Epithelial cell of prostate (primary cell): ENCODE results near the gene RNF103.
"Not testable (repeated sequence)": the region's sequence is repeated elsewhere in the genome, so short reads cannot be mapped to it uniquely, and the experiment has no call there.

Source experiments
- DNase-seq: peaks from one replicate; pipeline ENCODE4 v3.0.0-alpha.2; 2011; ENCODE audit warnings: low read depth, low spot score
- H3K27ac ChIP-seq: fragments of 450-650 bp; 2 replicates; pipeline ENCODE4 v1.5.1; 2017; ENCODE audit warnings: mild to moderate bottlenecking

RNF103 gene

GRCh38 chr2:86627550-86627949, 3.9 kb upstream of the RNF103 start:
- H3K27ac ChIP-seq: no peak overlapping the region
- DNase-seq: no peak

DNA sequence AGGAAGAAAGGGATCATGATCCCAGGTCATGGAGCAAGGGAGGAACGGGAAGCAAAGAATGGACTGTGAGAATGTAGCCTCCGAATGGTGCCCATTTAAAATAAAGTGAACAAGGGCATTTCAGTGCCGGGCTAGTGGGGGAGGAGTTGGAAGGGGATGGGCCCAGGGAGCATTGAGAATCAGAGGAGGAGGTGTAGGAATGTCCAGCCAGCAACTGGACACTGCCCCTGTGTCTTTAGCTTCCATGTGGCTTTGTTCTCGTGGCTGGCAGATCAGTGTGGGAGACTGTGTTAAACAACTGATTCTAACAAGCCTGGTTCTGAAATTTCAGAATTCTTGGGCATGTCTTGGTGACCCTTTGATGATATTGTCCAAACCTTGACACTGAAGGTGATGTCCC, 1.4 kb upstream of the RNF103 start:
- DNase-seq: no peak
- no peak overlapping the region for H3K27ac ChIP-seq

DNA sequence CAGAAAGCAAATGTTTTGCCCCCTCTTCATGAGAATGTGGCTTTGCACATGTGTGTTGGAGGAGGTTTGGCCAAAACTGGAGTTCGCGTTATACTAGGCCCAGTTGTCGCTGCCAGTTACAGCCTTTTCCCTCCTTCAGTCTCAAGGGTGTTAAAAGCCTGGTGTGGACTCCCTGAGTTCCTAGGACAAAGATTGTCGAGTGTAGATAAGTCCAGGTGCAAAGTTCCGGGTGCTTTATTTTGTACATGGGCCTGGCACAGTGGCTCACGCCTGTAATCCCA, 542 bp upstream of the RNF103 start:
- H3K27ac ChIP-seq: peak overlapping the region; percentile 95
- no peak for DNase-seq

DNA sequence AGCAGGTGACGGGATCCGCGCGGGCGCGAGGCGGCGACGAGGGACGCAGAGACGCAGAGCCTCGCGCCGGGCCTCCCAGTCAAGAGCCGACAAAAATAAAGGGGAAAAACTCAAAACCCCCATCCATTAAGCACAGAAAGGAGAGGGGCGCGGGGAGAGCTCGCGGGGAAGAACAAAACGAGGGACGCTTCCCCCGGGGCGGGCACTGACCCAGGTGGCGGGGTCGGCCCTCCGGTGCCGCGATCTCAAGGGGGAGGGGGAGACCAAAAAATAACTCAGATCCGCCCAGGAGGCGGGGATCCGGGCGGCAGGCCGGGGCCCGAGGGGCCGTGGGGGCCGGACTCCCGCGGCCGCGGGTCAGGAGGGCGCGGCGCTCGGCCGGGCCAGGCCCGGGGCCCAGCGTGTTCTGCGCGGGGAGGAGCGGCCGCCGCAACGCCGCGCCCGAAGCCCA, 597 bp downstream of the RNF103 start:
- DNase-seq: no peak
- peak overlapping the region; percentile 95 for H3K27ac ChIP-seq

DNA sequence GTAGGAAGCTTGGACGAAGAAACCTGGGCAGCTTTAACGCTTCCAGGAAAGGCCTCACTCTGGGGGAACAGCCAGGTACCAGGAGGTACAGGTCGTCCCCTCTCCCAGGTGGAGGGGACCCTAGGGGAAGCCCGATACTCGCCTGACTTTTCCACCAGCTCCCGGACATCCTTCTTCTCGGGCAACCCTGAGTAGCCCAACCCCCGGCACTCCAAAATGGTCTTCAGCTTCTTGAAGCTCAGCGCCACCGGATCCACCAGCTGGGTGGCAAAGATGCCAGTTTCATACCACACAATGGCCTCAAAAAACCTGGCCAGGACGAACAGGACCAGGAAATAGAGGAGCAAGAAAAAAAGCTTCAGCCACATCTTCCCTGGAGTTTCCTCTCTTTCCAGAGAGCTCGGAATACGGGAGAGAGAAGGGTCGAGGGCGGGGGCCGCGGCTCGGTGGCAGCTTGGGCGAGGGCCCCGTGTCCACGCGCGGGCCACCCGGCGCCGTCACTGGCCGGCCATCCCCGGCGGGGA, 1.1 kb downstream of the RNF103 start:
- H3K27ac ChIP-seq: peak overlapping the region; percentile 95
- DNase-seq: no peak

DNA sequence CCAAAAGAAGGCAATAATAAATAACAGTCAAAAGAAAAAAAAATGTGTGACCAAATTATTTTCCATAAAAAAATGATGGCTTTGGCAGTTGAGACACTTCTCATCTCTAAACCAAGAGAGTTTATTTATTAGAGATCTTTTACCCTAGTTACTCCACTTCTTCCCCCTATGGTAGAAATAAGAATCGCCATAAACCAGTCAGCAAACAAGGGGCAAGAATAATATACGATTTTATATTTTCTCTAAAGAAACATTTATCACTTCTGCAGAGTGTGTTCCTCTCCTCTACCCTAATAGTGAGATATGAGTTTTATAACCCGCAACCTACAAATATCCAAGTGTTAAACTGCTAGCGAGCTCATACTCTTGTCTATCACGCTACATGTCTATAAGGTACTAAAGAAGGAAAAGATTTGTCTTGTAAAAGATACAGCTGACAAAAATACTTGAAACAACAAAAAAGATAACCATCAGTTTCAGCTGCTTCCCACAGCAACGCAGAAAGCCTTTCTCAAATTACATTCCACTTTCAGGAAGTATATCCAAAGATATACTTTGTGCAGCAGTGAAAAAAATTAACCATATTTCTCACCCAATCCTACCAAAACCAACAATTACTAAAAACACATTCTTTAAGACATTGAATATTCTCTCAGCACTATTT, 2.3 kb downstream of the RNF103 start:
- no peak for DNase-seq
- H3K27ac ChIP-seq: no peak overlapping the region

- no peak for DNase-seq
- H3K27ac ChIP-seq: no peak overlapping the region
These were observed 5.9 kb downstream of the RNF103 start for GRCh38 chr2:86617738-86618137.

DNA sequence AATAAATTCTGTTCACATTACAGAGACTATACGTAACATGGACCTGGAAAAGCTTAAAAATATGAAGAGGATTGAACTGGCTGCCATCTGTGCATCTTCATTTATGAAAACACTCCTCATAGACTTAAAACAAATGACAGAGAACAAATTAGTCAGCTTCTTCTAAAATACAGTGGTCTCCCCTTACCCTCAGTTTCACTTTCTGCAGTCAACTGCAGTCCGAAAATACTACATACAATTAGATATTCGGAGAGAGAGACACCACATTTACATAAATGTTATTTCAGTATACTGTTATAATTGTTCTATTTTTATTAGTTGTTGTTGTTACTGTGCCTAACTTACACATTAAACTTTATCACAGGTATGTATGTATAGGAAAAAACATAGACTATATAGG, 6.5 kb downstream of the RNF103 start:
- DNase-seq: no peak
- no peak overlapping the region for H3K27ac ChIP-seq

DNA sequence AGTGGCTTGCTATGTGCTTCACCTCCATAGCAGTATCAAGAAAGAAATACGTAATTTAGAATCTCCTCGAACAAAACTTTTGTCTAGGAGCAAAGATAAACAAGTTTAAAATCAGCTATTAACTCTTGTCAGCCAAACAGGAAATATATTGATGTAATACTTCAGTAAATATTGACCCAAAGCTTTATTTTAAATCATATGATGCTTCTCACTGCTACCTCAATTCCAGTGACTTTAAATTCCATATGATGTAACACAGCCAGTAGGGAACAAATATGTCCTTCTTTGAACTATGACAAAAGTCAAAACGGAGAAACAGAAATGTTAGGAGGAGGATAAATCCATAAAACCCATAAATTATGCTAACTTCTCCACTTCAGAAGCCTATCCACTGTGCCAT, 7.2 kb downstream of the RNF103 start:
- no peak for DNase-seq
- H3K27ac ChIP-seq: no peak overlapping the region

- no peak for DNase-seq
- no peak overlapping the region for H3K27ac ChIP-seq
These were observed 8.1 kb downstream of the RNF103 start for GRCh38 chr2:86615596-86615995.

- H3K27ac ChIP-seq: no peak overlapping the region
- no peak for DNase-seq
These were observed 10.2 kb downstream of the RNF103 start for GRCh38 chr2:86613515-86613914.

GRCh38 chr2:86610871-86611270, 12.8 kb downstream of the RNF103 start:
- DNase-seq: no peak
- H3K27ac ChIP-seq: no peak overlapping the region

DNA sequence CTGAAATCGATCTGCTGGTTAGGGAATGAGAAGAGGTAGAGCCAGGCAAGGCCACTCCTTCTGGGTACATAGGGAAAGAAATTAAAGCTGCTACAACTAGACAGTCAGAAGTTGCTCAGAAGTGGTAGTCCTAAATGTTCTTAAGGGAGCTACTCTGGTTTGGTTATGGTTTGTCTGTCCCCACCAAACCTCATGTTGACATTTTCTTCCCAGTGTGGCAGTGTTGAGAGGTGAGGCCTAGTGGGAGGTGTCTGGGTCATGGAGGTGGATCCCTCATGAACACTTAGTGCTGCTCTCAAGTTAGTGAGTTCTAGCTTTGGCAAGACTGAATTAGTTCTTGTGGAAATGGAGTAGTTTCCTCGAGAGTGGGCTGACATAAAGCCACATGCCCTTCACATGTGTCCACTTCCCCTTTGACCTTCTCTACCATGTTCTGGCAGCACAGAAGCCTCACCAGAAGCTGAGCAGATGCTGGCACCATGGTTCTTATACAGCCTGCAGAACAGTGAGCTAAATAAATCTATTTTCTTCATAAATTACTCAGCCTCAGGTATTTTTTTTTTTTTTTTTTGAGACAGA, 14.7 kb downstream of the RNF103 start:
- H3K27ac ChIP-seq: no peak overlapping the region
- DNase-seq: no peak

- DNase-seq: no peak
- no peak overlapping the region for H3K27ac ChIP-seq
These were observed 19.8 kb downstream of the RNF103 start for GRCh38 chr2:86603905-86604304.

DNA sequence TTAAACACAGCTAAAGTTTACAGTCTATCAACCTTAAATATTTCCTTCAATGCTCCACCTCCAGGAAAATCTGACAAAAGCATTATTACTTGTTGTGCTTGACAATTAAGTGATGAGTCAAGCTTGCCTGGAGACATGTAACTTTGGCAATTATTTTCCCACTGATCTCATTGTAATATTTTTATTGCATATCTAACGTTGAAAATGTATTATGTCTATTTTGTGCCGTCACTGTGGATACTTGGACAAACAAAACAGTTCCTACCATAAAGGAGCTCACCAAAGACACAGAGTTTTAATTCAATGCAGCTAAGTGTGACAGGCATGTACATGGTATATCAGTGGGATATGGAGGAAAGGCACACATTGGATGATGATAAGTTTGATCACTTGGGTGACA, 24.7 kb downstream of the RNF103 start:
- DNase-seq: peak; percentile 24
- no peak overlapping the region for H3K27ac ChIP-seq

- no peak overlapping the region for H3K27ac ChIP-seq
- DNase-seq: no peak
These were observed 27.5 kb downstream of the RNF103 start for GRCh38 chr2:86596118-86596517.

DNA sequence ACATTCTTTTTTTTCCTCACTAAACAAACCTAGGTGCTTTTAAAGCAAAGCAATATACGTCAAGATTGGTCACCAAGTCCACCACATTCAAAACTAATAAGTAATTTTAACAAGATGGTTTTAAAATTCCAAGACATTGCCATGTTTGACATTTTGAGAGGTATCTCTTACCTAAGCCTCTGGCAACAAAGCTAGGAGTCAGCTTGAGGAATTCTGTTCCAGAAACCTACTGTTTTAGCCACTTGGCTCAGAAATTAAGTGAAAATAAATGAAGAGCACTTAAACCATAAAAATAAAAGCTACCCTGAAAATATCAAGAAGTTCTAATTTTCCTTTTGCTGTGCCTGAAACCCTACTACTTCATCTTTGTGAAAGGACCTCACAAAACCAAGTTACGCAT, 30.4 kb downstream of the RNF103 start:
- H3K27ac ChIP-seq: no peak overlapping the region
- no peak for DNase-seq

- no peak overlapping the region for H3K27ac ChIP-seq
- no peak for DNase-seq
These were observed 31.0 kb downstream of the RNF103 start for GRCh38 chr2:86592547-86593230.

DNA sequence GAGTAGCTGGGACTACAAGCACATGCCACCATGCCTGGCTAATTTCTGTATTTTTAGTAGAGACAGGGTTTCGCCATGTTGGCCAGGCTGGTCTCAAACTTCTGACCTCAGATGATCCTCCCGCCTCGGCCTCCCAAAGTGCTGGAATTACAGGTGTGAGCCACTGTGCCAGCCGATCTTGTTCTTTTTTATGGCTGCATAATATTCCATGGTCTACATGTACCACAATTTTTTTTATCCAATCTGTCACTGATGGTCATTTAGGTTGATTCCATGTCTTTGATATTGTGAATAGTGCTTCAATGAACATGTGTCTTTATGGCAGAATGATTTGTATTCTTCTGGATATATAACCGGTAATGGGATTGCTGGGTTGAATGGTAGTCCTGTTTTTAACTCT, 34.0 kb downstream of the RNF103 start:
- H3K27ac ChIP-seq, DNase-seq: not testable (repeated sequence)

DNA sequence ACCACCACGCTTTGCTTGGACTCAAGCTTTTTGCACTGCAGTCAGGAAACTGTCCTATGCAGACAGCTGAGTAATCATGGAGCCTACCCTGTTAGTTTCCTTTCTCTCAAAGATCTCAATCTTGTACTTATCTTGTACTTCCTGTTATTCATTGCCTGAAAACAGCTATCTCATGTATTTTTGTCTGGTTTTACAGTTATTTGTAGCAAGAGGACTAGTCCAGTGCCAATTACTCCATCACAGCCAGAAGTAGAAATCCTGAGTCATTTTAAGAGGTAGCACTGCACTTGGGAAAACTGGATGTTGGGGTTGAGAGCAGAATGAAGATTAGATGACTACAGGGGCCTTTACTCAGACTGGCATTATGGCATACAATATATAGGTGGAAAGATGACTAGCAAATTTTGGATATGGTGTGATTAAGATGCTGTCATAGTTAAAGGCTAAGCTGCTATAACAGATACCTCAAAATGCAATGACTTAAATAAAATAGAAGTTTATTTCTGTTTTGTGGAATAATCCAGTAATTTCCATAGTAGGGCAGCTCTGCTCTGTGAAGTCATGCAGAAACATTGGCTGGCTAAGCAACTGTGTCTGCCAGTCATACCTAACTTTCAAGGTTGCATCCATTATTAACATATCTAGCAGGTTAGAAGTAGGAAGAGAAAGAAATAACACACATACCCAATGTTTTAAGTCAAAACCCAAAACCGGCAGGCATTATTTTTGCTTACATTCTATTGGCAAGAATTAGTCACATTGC, 39.3 kb downstream of the RNF103 start:
- no peak overlapping the region for H3K27ac ChIP-seq
- DNase-seq: no peak

DNA sequence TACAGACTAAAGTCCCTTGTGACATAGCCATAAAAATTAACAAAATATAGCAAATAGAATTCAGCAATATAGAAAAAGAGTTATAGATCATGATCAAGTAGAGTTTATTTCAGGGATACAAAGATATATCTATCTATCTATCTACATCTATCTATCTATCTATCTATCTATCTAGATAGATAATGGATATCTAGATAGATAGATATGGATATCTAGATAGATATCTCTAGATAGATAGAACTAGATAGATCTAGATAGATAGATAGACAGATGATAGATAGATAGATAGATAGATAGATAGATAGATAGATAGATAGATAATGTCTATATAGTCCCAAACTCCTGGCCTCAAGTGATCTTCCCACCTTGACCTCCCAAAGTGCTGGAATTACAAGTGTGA, 43.1 kb downstream of the RNF103 start:
- H3K27ac ChIP-seq: no peak overlapping the region
- DNase-seq: no peak
